GM18517 (cell line): Measurements from ENCODE around the gene LRRC47.

Experiments used
- ATAC-seq: cut with Tn5 transposase; IDR thresholded peaks from one replicate; pipeline ENCODE4 v1.9.1; 2021; ENCODE audit warnings: mild to moderate bottlenecking, moderate library complexity; ENCODE audit not compliant: unreplicated experiment

Gene LRRC47

GRCh38 chr1:3787349-3787715 lies 9.0 kb downstream of the LRRC47 start:
- ATAC-seq, result no peak

- ATAC-seq, result no peak
These were observed 9.6 kb downstream of the LRRC47 start for GRCh38 chr1:3786468-3787348.

GRCh38 chr1:3785456-3786157 lies 10.7 kb downstream of the LRRC47 start:
- no peak for ATAC-seq

- no peak for ATAC-seq
These were observed 11.3 kb downstream of the LRRC47 start for GRCh38 chr1:3785045-3785444.

GRCh38 chr1:3783651-3784474 lies 12.4 kb downstream of the LRRC47 start:
- ATAC-seq, result no peak

- no peak for ATAC-seq
These were observed 15.4 kb downstream of the LRRC47 start for GRCh38 chr1:3780901-3781300.

GRCh38 chr1:3779912-3780416 lies 16.3 kb downstream of the LRRC47 start:
- no peak for ATAC-seq

GRCh38 chr1:3779265-3779911 lies 16.9 kb downstream of the LRRC47 start:
- ATAC-seq, result no peak

- ATAC-seq, result no peak
These were observed 17.6 kb downstream of the LRRC47 start for GRCh38 chr1:3778590-3779264.

DNA sequence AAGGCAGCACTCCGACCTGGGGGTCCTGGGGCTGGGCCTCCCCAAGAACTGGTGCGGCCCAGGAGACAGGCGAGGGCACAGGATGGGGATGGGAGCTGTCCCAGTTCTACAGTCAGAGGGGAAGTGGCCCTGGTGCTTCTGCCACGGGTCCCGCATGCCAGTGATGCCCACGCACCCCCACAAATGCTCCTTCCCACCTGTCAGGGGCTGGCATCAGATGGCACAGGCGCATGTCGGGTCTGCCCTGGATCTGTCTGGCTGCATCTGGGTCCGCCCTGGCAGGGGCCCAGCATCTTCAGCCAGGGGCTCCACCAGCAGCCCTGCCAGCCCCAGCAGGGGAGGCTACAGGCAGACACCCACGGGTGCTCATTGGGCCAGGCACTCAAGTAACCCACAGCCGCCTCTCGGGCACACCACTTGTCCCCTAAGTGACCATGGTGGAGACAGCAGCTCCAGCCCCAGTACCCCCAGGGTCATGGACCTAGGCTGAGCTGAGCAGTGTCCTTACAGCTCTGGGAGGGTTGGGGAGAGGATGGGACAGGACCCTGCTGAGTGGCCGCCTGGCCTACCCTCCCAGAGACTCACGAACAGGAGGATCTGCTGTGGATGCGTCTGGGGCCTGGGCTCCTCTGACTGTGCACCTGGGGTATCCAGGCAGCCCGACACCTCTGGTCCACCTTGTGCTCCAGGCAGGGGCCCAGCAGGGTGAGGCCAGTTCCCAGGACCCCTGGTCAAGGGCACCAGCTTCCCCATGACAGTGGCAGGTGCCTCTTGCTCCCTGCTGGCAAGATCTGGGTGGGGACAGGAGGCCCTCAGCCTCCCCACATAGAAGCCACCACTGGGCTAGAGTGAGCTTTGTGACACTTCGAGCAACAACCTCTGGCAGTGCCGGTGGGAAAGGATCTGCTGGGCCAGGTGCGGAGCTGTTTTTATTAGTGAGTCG lies 18.4 kb downstream of the LRRC47 start:
- ATAC-seq, result no peak

DNA sequence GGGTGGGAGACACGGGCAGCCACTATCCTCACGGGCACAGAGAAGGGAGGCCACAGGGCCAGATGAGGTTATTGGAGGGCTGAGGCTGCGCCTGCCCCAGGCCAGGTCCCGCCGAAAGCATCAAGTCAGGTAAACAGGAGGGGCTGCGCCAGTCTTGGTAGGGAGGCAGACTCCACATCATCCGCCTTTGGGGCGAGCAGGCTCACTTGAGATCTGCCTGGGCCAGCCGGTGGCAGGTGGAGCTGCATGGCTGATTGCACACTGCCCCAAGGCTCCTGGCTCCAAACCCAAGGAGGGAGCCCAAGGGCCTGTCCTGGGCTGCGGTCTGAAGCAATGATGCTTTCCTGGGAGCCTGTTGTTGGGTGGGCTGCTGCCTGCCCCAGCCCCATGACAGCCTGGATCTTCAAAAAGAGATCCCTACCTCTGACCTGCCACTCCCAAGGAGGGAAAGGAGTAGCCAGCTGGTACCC lies 19.2 kb downstream of the LRRC47 start:
- ATAC-seq, result no peak

GRCh38 chr1:3776231-3776961 lies 19.9 kb downstream of the LRRC47 start:
- ATAC-seq, result no peak

DNA sequence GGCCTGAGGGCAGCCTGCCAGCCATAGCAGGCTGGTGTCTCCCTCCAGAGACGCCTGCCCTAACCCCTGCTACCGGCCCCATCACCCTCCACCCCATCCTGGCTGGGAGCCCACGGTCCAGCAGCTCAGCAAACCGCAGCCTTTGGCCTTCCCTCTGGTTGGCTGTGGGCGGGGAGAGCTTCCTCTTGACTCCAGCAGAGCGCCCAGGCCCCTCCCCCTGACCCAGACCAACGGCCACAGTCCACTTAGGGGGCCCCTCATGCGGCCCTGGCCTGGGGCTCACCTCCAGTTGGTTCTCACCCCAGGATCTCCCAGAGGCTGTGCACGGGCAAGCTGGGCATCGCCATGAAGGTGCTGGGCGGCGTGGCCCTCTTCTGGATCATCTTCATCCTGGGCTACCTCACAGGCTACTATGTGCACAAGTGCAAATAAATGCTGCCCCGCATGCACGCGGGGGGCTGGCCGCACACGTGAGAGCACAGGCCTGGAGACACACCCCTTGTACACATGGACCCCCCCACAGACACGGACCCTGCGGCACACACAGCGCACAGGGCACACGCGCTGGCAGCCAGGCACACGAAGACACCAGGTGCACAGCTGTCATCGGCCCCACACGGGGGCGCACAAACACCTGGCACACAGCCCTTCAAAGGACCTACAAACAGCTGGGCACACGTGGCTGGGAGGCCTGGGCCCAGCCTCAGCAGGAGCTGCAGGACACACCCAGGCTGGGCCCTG lies 20.6 kb downstream of the LRRC47 start:
- no peak for ATAC-seq

- ATAC-seq, result no peak
These were observed 21.3 kb downstream of the LRRC47 start for GRCh38 chr1:3774946-3775489.

- ATAC-seq, result no peak
These were observed 21.9 kb downstream of the LRRC47 start for GRCh38 chr1:3774276-3774945.

DNA sequence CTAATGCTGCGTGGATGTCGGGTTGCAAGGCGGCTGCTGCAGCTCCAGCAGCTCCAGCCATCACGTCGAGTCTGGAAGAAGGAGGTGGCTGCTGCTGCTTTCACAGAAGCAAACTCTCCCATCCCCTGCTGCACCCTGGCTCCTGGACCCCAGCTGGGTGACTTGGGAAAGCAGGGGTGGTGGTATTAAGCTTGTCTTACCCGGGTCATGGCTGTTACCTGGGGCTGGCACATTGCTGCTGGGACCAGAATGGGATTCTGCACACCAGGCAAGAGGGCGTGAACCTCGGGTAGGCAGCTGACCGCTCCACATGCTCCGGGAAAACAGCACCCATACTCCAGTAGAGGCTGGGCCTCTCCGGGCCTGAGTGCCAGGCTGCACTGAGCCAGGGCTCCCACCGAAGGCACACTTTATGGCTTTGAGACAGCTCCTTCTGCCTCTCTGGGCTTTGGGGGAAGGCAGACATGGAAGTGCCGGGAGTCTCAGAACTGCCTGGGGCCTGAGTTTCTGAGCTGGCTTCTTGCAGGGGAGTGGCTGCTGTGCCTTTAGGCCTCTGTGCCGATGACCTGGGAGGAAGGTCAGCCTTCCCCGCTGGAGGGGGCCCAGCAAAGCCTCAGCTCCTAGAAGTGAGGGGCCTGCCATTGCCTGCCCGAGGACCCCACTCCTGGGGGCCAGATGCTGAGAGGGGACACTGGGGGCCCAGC lies 22.6 kb downstream of the LRRC47 start:
- ATAC-seq, result no peak
